ENCODE data around the gene CGREF1.
A peak's percentile ranks its signal among the peaks of the same experiment; 100 is the strongest.

GRCh38 chr2:27086090-27086723 lies 32.7 kb downstream of the CGREF1 start:
- peak; percentile 39 to 99 (median 96) for TF ChIP-seq CTCF (IDR thresholded peaks at IDR 0.05)
- TF ChIP-seq POLR2A (IDR thresholded peaks at IDR 0.05), result peak in 1 of 2 donors; percentile 62
